CD4-positive, alpha-beta T cell treated with Interleukin-4 for 1 hour (primary cell): Measurements from ENCODE around the gene PLPPR3.

Experiments
- DNase-seq, 2 donors: peaks; one replicate each; pipeline ENCODE4 v3.0.0-alpha.2; 2020 to 2022

PLPPR3 gene

DNA sequence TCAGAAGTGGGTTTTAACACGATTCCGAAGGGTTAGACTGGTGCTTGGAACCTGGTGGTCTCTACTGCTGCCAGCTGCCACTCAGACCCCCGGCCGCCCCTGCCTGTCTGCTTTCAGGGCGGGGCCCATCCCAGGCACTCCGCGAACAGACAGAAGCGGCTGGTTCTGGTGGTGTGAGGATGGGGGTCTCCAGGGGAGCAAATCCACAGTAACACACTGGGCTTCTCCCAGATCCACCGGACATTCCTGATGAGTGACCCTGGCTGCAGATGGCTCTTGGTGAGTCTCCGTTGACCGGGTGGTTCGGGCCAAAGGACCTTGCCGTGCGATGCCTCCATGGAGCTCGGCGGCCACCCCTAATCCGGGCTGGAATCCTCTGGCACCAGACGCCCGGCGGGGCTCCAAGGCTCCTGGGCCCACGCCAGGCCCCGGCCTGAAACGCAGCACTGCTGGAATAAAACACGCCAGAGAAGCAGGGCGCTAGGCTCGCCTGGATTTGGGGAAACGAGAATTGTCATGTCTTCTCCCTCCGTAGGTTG lies 26.6 kb downstream of the PLPPR3 start:
- DNase-seq = no peak

DNA sequence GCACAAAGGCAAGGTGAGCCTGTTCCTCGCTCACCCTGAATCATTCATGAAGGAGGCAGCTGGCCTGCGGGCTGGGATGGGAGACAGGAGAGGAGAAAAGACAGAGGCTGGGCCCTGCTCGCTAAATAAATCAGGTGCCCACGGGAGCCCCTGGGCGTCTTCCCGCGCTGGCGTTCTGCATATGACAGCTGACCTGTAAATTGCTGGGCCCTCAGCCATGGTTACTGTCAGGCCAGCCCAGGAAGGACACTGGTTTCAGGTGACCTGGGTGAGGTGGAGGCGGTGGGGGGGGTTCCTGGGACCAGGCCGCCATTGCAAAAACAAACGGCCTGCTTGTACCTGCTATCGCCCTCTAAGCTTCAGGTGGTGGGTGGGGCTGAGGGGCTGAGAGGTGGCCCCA lies 27.9 kb downstream of the PLPPR3 start:
- no peak for DNase-seq

DNA sequence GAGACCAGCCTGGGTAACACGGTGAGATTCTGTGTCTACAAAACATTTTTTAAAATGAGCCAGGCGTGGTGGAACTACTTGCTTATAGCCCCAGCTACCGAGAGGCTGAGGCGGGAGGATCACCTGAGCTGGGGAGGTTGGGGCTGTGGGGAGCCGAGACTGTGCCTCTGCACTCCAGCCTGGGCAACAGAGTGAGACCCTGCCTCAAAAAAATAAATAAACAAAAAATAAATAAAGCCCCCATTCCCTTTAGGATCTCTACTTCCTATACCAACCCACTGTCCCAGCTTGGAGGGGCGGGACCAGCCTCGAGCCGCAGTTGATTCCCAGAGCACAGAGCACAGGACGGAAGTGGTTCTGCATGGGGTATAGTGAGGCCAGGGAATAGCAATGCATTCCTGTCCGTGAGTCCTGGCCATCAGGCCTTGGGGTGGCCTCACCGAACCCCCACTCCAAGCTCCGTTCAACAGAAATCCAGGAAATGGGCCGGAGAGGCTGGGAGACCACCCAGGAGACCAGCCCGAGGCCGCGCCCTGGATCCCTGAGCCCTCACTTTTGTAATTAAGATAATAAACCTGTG lies 29.4 kb downstream of the PLPPR3 start:
- DNase-seq = no peak

DNA sequence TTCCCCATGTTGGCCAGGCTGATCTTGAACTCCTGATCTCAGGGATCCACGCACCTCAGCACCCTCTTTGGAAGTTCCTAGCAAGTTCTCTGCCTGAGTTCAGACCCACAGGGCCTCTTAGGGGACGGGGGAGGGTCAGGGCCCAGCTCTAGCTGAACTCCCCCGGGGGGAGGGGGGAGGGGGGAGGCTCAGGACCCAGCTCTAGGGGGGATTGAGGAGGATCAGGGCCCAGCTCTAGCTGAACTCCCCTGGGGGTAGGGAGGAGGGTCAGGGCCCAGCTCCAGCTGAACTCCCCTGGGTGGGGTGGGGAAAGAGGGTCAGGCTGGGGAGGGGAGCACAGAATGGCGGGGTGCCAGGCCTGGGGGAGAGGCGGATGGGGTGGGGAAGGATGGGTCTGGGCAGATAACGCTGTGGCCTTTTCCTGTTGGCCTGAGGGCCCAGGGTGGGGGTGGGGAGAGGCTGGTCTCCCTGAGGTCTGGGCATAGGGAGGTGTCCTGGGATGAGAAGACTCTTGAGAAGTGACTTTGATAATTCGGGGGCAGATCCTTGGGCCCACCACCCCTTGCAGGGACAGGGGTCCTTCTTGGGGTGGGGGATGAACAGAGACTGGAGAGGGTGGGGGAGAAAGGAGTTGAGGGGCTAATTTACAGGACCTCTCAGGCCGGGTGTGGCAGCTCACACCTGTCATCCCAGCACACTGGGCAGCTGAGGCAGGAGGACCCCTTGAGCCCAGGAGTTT lies 30.0 kb downstream of the PLPPR3 start:
- DNase-seq = no peak

DNA sequence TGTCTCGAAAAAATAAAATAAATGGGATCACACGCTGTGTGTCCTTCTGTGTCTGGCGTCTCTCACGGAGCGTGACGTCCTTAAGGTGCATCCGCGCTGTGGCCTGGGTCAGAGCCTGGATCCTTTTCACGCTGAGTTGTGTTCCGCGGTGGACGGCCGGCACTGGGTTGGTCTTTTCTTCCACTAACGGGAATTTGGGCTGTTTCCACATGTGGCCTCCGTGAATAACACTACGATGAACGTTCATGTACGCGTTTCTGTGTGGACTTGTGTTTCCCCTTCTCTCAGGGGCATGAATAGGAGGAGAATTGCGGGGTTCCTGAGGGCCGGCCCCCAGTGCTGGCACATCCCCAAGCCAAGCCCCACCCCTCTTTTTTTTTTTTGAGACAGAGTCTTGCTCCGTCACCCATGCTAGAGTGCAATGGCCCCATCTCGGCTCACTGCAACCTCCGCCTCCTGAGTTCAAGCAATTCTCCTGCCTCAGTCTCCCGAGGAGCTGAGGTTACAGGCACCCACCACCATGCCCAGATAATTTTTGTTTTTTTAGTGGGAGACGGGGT lies 30.7 kb downstream of the PLPPR3 start:
- DNase-seq = no peak

DNA sequence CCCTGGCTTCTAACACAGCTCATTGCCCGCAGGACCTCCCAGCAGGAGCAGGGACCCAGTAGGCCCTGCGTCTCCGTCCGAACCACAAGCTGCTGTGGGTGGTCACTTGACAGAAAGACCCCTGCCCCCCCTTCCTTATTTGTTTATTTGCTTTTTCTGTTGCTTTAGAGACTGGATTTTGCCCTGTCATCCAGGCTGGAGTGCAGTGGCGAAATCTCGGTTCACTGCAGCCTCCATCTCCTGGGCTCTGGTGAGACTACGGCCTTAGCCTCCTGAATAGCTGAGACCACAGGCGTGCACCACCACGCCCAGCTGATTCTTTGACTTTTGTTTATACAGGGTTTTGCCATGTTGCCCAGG lies 32.1 kb downstream of the PLPPR3 start:
- DNase-seq = no peak

DNA sequence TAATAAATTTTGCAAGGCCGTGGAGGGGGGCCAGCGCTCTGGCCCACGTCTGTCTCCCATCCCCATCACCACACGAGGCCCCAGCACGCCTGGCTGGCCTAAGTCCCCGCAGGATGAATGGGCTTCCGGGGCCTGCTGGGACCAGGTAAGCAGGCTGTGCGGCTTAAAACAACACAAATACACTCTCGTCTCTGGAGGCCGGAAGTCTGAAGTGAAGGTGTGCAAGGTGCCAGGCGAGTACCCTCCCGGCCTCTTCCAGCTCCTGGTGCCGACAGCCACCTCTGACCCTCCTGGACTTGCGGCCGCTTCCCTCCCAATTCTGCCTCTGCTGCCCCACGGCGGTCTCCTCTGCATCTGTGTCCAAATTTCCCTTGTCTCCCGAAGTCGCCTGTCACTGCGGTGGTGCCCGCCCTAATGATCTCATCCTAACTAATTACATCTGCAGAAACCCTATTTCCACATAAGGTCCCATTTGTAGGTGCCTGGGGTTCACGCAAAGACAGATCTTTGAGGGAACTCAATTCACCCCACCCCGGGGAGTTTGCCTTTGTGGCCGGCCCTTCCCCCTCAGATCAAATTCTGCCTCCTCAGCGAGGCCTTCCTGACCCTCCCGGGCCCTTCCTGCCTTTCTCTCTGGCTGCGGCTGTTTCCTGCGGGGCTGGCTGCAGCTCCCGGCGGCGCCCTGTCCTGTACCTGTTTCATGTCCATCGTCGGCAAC lies 32.6 kb downstream of the PLPPR3 start:
- peak in 1 of 2 donors; percentile 28 for DNase-seq

DNA sequence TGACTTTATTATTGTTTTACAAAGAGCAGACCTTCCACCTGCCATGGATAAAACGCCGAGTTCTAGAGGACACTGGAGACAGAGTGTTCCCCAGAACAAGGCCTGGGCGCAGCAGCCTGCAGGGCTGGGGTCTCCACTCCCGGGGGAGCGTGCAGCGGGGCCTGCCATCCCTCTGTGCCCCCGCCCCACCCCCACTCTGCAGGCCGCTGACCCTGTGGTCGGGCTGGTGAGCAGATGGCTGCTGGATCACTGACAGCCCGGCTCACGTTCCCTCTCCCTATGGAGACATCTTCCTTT lies 33.1 kb downstream of the PLPPR3 start:
- DNase-seq = no peak

DNA sequence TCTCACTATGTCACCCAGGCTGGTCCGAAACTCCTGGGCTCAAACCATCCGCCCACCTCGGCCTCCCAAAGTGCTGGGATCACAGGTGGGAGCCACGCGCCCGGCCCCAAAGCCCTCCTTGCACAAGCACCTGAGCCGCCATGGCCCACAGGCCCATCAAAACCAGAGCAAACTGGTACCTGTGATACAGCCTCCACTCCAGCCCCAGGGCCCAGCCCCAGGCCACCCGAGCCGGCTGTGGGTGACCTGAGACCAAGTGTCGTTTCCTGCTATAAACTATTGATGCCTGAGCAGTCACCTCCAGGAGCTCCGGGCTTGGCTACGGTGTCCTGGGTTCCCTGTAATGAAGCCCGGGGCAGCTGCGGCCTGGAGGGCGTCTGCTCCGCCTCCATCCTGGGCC lies 34.2 kb downstream of the PLPPR3 start:
- no peak for DNase-seq

DNA sequence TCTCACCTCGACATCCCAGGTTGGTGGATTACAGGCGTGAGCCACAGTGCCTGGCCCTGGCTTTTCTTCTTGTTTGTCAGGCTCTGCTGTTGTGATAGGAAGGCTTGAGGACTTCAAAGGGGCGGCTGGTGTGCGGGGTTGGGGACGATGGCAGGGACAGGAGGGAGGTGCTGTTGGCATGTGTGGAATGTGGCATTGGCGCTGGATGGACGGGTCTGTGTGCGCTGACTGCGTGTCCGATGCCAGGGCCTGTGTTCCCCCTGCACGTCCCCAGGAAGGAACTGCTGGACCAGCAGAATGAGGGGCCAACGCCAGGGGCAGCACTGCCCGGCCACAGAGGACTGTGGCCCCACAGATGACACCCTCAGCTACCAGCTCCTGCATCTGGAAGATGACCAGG lies 37.2 kb downstream of the PLPPR3 start:
- DNase-seq = no peak

DNA sequence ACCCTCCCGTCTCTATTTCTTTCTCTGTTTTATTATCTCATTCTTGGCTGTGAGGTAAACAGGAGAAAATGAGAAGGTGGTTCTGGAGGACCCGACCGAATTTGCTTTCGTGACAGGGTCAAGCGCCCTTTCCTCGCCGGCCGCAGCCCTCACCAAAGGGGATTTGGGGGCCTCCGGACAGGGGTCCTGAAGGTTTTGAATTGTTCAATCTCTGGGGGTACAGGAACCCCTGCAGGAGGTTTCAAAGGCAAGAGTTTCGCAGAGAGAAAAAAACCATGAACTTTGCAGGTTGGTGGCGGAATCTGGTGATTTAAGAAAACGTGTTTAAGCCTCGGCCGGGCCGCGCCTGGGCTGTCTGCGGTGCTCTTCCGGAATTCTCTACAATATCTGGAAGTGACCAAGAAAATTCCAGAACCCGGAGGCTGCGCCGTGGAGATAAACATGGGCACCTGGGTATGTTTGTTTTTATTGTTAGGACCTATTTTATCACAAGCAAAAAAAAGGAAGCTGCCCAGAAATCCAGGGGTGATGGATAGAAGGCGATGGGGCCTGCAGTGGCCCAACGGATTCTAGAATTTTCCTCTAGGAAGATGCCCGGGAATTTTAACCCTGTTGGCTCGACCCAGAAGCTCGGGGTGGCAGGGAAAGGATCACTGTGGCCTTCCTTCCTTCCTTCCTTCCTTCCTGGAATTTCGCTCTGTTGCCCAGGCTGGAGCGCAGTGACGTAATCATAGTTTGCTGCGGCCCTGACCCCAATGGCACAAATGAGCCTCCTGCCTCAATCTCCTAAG lies 38.7 kb downstream of the PLPPR3 start:
- no peak for DNase-seq

DNA sequence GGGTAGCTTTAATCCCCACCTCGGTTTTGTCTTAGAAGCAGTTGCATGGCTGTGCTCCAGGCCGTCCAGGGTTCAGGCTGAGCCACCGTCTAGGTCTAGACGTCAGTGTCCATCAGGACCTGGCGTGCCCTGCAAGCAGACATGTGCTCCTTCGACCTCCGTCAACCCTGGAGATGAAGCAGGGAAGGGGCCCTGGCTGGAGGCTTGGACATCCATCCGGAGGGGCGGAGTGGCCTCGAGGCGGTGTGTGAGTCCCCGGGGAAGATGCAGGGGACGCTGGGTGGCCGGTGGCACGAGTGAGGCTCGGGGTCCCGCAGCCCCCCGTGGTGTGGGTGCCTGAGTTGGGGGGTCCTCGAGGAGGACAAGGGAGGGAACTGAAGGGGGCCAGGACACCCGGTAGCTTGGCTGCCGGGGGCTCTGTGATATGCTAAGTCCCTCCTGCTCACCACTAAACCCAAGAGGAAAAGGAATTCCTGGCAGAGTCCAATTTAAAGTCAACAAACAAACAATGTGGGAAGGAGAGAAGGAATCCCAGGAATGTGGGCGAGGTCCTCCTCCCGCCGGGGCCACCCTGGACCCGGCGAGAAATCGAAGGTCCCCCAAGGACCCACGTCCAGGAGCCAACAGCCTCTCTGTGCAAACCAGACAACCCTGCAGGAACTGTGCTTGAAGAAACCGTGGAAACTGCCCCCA lies 39.4 kb downstream of the PLPPR3 start:
- no peak for DNase-seq

DNA sequence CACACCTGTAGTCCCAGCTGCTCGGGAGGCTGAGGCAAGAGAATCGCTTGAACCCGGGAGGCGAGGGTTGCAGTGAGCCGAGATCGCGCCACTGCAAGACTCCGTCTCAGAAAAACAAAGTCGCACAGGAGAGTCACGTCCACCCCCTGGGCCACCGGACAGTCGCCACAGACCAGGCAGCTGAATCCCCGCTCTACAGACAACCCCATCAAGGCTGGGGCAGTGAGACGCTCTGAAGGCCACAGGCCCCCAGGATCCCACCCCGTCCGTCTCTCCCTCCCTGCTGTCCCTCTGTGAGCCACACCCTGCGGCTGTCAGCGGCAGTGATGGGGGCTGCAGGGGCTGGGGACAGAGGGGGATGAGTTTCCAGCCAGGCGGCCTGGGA lies 40.0 kb downstream of the PLPPR3 start:
- DNase-seq = no peak

DNA sequence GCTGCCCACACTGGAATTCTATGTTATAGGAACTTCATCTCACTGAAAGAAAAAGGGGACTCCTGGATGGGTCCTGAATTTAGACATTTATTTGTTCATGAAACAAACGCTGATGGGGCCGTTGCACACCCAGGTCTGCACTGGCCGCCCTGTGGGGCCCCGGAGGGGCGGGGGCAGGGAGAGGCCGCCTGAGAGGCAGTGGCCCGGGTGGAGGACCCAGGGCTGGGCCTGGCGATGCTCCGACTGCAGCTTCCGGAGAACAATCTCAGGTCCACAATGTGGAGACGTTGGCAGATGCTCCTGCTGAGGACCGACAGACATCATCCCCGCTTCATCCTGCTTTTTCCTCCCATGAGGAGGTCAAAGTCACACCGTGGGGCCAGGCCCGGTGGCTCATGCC lies 40.8 kb downstream of the PLPPR3 start:
- no peak for DNase-seq

DNA sequence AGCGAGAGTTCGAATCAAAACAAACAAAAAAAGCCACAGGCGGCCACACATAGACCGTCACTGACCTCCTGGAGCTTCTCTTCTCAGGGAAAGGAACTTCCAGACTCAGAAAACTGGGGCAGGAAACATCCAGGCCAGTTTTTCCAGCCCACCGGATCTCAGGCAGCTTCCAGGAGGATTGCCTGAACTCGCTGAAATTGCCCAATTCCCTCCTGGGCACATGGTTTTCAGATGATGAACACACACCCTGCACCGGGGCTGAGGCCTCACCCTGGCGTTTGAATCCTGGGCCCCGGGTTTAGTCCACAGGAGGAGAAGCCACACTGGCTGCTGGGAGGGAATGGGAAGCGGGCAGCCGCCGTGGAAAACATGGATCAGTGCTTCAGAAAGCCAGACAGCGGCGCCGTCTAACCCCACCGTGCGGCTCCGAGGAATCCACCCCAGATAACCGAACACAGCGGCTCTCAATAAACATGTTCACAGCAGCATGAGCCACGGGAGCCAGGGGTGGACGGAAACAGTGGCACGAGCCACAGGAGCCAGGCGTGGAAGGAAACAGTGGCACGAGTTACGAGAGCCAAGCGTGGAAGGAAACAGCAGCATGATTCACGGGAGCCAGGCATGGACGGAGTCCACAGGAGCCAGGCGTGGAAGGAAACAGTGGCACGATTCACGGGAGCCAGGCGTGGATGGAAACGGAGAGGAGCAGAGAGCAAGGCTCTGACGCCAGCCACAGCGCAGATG lies 42.7 kb downstream of the PLPPR3 start:
- no peak for DNase-seq

DNA sequence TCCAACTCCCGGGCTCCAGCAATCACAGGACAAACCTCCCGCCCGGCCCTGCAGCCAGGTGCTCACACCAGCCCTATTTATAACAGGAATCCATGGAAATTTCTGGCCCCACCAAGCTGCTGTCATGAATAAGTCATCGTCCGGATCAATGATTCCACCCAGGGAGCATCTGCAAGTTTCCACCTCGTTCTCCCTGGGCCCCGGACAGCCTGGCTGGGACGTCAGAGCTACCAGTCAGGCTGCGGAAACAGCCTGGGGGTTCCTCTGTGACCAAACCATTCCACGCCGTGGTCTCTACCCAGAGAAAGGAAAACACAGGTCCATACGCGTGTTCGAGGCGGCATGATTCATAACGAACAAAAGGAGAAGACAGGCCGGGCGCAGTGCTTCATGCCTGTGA lies 45.2 kb downstream of the PLPPR3 start:
- no peak for DNase-seq

DNA sequence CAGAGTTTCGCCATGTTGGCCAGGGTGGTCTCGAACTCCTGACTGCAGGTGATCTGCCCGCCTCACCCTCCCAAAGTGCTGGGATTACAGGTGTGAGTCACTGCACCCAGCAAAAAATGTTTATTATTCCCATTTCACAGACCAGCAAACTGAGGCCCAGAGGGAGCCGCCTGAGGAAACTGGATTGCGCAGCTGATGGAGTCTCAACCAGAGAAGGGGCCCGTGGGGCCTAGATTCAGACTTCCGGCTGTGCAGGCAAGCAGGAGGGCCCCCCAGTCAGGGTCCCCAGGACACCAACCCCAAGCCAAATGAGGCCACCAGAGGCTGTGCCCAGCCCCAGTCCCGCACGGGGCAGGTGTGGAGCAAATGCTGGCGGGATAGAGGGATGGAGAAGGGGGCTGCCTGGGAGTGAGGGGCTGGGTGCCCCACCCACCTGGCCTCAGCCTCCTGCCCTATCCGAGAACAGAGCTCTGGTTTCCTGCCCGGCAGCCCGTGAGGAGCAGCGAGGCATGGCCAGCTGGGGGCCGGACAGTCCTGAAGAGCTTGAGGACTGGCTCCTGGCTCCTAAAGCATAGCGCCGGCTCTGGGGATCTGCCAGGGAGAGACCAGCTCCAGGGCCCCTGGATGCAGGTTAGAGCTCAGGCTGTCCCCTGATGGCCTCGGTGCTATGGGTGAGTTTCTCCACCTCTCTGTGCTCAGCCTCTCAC lies 48.9 kb downstream of the PLPPR3 start:
- DNase-seq = no peak

DNA sequence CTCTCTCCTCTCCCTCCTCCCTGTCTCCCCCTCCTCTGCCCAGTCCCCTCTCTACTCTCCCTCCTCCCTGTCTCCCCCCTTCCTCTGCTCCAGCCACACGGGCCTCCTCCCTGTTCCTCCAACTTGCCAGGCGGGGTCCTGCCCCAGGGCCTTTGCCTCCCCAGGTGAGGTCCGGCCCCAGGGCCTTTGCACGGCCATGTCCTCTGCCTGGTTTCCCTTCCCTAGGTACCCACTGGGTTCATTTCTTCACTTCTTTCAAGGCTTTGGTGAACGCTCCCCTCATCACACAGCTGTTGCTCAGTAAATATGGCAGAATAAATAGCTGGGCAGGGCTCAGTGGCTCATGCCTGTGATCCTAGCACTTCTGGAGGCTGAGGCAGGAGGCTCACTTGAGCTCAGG lies 49.7 kb downstream of the PLPPR3 start:
- DNase-seq = no peak

DNA sequence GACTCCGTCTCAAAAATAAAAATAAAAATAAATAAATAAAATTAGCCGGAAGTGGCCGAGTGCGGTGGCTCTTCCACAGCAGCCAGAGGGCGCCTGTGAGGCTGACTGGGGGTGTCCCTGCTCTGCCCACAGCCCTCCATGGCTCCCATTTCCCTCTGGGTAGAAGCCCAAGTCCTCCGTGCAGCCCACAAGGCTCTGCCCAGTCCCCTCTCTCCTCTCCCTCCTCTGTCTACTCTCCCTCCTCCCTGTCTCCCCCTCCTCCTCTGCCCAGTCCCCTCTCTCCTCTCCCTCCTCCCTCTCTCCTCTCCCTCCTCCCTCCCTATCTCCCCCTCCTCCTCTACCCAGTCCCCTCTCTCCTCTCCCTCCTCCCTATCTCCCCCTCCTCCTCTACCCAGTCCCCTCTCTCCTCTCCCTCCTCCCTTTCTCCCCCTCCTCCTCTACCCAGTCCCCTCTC lies 50.4 kb downstream of the PLPPR3 start:
- DNase-seq = peak; percentile 23 to 31

DNA sequence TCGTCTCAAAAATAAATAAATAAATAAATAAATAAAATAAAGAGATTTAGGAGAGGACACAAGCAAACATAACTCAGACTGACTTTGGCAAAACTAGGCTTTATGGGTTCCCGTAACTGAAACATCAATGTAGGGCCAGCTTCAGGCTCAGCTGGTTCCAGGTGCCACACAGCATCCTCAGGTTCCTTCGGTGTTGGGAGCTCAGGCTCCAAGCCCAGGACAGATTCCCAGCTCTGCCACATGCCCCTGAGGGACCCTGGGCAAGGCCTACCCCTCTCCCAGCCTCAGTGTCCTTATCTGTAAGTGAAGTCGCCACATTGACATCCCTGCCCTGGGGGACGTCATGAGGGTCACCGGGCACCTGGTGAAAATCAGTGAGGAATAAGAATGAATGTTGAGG lies 52.1 kb downstream of the PLPPR3 start:
- DNase-seq = no peak

DNA sequence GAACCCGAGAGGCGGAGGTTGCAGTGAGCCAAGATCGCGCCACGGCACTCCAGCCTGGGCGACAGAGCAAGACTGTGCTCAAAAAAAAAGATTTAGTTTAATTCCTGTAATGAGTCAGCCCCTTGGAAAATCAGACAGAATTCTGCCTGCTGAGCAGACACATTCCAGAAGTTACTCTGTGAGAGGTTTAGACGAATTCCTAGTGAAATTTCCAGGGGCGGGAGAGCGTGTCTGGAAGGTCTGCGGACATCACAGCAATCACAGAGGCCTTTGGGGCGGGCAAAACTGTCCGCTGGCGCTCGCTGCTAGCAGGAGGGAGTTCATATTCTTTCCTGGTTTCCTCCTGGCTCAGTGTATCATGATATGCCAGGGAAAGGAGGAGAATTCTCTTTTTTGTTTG lies 53.3 kb downstream of the PLPPR3 start:
- no peak for DNase-seq
